UCSD-AML1 (cell line): ENCODE data around the gene CROCC.
"Not testable (repeated sequence)": the region's sequence is repeated elsewhere in the genome, so short reads cannot be mapped to it uniquely, and the experiment has no call there.

ENCODE experiments used
- DNase-seq: peaks from one replicate; lab custom pipeline; 2025; ENCODE audit not compliant: unreplicated experiment; lab: John Stamatoyannopoulos, UW

CROCC gene

GRCh38 chr1:16936580-16936979 lies 14.8 kb downstream of the CROCC start:
- not testable (repeated sequence) for DNase-seq

- no peak for DNase-seq
Observed at GRCh38 chr1:16938351-16939321, 16.9 kb downstream of the CROCC start.

- DNase-seq: not testable (repeated sequence)
Observed at GRCh38 chr1:16939386-16940180, 17.9 kb downstream of the CROCC start.

- DNase-seq: no peak
Observed at GRCh38 chr1:16944038-16944437, 22.3 kb downstream of the CROCC start.

- DNase-seq: not testable (repeated sequence)
Observed at GRCh38 chr1:16945512-16945911, 23.8 kb downstream of the CROCC start.

- not testable (repeated sequence) for DNase-seq
Observed at GRCh38 chr1:16946185-16946584, 24.5 kb downstream of the CROCC start.

GRCh38 chr1:16946646-16947045 lies 24.9 kb downstream of the CROCC start:
- DNase-seq: no peak

GRCh38 chr1:16948282-16948891 lies 26.7 kb downstream of the CROCC start:
- DNase-seq: not testable (repeated sequence)

GRCh38 chr1:16949026-16949425 lies 27.3 kb downstream of the CROCC start:
- not testable (repeated sequence) for DNase-seq

- not testable (repeated sequence) for DNase-seq
Observed at GRCh38 chr1:16952376-16952775, 30.6 kb downstream of the CROCC start.

GRCh38 chr1:16954579-16954978 lies 32.8 kb downstream of the CROCC start:
- no peak for DNase-seq

- DNase-seq: no peak
Observed at GRCh38 chr1:16955186-16955585, 33.5 kb downstream of the CROCC start.

GRCh38 chr1:16956775-16957174 lies 35.0 kb downstream of the CROCC start:
- DNase-seq: no peak

- no peak for DNase-seq
Observed at GRCh38 chr1:16957731-16958130, 36.0 kb downstream of the CROCC start.

- no peak for DNase-seq
Observed at GRCh38 chr1:16958475-16958874, 36.7 kb downstream of the CROCC start.

- no peak for DNase-seq
Observed at GRCh38 chr1:16960560-16961296, 39.0 kb downstream of the CROCC start.

GRCh38 chr1:16961297-16962133 lies 39.8 kb downstream of the CROCC start:
- DNase-seq: no peak

- DNase-seq: not testable (repeated sequence)
Observed at GRCh38 chr1:16964169-16964568, 42.4 kb downstream of the CROCC start.

- no peak for DNase-seq
Observed at GRCh38 chr1:16965486-16966067, 43.8 kb downstream of the CROCC start.
